Body of pancreas (tissue), 4 donors: ENCODE results near the gene THBD. TPM values are rescaled to one million over a fixed set of nuclear protein-coding genes. Genes with fewer than 3 reads are reported as not detected.
A peak's percentile ranks its signal among the peaks of the same experiment; 100 is the strongest.

ENCODE experiments used
- ATAC-seq: fragments of 150-250 bp; one replicate; pipeline ENCODE4 v1.9.1; 2016
- DNase-seq, 4 donors: peaks; one replicate each; pipeline ENCODE4 v3.0.0-alpha.2; 2019
- H3K27ac ChIP-seq, 4 donors: fragments of 200-600 bp; sonication (generic); 1 replicate in 3 of 4; 2 replicates in 1 of 4; pipeline versions ENCODE4 v1.5.1 to v1.6.1; 2016 to 2019; ENCODE audit warnings: mild to moderate bottlenecking in 1 of 4, mixed read lengths in 1 of 4, moderate library complexity in 1 of 4
- H3K27me3 ChIP-seq, 2 donors: fragments of 200-600 bp; sonication (generic); one replicate each; pipeline ENCODE4 v1.6.0; 2016; ENCODE audit warnings: mild to moderate bottlenecking in 1 of 2
- H3K36me3 ChIP-seq, 2 donors: fragments of 200-600 bp; sonication (generic); replicated peaks in 1 of 2; 2 replicates each; pipeline ENCODE4 v1.5.1; 2016; ENCODE audit warnings: low read depth in 2 of 2; ENCODE audit not compliant: insufficient read depth in 1 of 2
- H3K4me1 ChIP-seq: fragments of 200-600 bp; sonication (generic); one replicate; pipeline ENCODE4 v1.6.0; 2016
- H3K4me3 ChIP-seq, 2 donors: fragments of 200-600 bp; sonication (generic); 1 replicate in 1 of 2; 2 replicates in 1 of 2; pipeline ENCODE4 v1.5.1; 2016 to 2019
- H3K9me3 ChIP-seq, 3 donors: fragments of 200-600 bp; sonication (generic); 1 replicate in 2 of 3; 2 replicates in 1 of 3; pipeline ENCODE4 v1.5.1; 2016
- CTCF ChIP-seq, 7 experiments: fragments of 450-650 bp in 4 of 7; fragments of 200-600 bp in 3 of 7; sonication (generic) in 3 of 7; IDR thresholded peaks; one replicate each; pipeline ENCODE4 v1.5.1; 2016 to 2019; ENCODE audit warnings: antibody characterized with exemption in 7 of 7
- POLR2A ChIP-seq, 3 donors: fragments of 450-650 bp; IDR thresholded peaks; one replicate each; pipeline ENCODE4 v1.6.1; 2016; ENCODE audit warnings: antibody characterized with exemption in 3 of 3, mild to moderate bottlenecking in 2 of 3
- WGBS, 2 donors: methylation state at CpG; one replicate each; pipeline ENCODE4 v1.1.5; 2017; 5-methylcytosine and 5-hydroxymethylcytosine counted together
- intact Hi-C: fragments of 100-400 bp; cut with DNase I; formaldehyde crosslinking; loops from one replicate; pipeline ENCODE4 v1.15.1; 2023
- total RNA-seq, 2 donors: library from RNA; depleted of rRNA; stranded (reverse); fragments of >200 nt; gene quantifications; one replicate each; pipeline ENCODE4 v1.1.0, GENCODE V29; 2016

THBD gene
- total RNA-seq, 2 donors from 2014 or later, result 14.3 to 44.2 TPM

- H3K4me1 ChIP-seq, result no peaks in the 10 kb centered on the region
- peak overlapping the region in 3 of 4 donors; percentile 16 to 69 (median 50) for H3K27ac ChIP-seq
- H3K4me3 ChIP-seq, result no peak overlapping the region
- DNase-seq (peak; percentile 38 to 57 (median 47)), ATAC-seq (peak; percentile 72)
- intact Hi-C loops, result no loop called here
- H3K9me3 ChIP-seq, result no peaks in the 10 kb centered on the region
- H3K36me3 ChIP-seq, result no peaks in the 10 kb centered on the region
- H3K27me3 ChIP-seq, result no peaks in the 10 kb centered on the region
- TF ChIP-seq CTCF (IDR thresholded peaks at IDR 0.05) (no peak), POLR2A (IDR thresholded peaks at IDR 0.05) (no peak)
- WGBS, 2 donors, result 45 to 48% methylated on average over 9 of the region's 9 CpGs
Observed at GRCh38 chr20:23082846-23083552, 33.5 kb upstream of the THBD start.

GRCh38 chr20:23081263-23081819, 31.9 kb upstream of the THBD start:
- Histone ChIP-seq H3K4me1 (no peaks in the 10 kb centered on the region), H3K27me3 (no peaks in the 10 kb centered on the region), H3K27ac (no peak overlapping the region), H3K4me3 (no peak overlapping the region), H3K9me3 (no peaks in the 10 kb centered on the region), H3K36me3 (no peaks in the 10 kb centered on the region)
- 47 to 52% methylated on average over 9 of the region's 9 CpGs for WGBS, 2 donors
- no peak for TF ChIP-seq CTCF (IDR thresholded peaks at IDR 0.05)
- no peak for TF ChIP-seq POLR2A (IDR thresholded peaks at IDR 0.05)
- no peak for DNase-seq
- no peak for ATAC-seq
- intact Hi-C loops, result no loop called here

- no peaks in the 10 kb centered on the region for H3K36me3 ChIP-seq
- no peak for DNase-seq
- no peaks in the 10 kb centered on the region for H3K4me1 ChIP-seq
- ATAC-seq, result no peak
- TF ChIP-seq POLR2A (IDR thresholded peaks at IDR 0.05) (no peak), CTCF (IDR thresholded peaks at IDR 0.05) (no peak)
- H3K4me3 ChIP-seq, result no peak overlapping the region
- H3K27me3 ChIP-seq, result no peaks in the 10 kb centered on the region
- no peaks in the 10 kb centered on the region for H3K9me3 ChIP-seq
- 53 to 68% methylated on average over 4 to 10 of the region's 10 CpGs for WGBS, 2 donors
- intact Hi-C loops, result no loop called here
- H3K27ac ChIP-seq, result no peak overlapping the region
Observed at GRCh38 chr20:23080521-23080920, 31.0 kb upstream of the THBD start.

- intact Hi-C loops, result no loop called here
- H3K27me3 ChIP-seq, result no peaks in the 10 kb centered on the region
- no peak overlapping the region for H3K4me3 ChIP-seq
- TF ChIP-seq CTCF (IDR thresholded peaks at IDR 0.05) (no peak), POLR2A (IDR thresholded peaks at IDR 0.05) (no peak)
- ATAC-seq (no peak), DNase-seq (no peak)
- no peaks in the 10 kb centered on the region for H3K4me1 ChIP-seq
- H3K36me3 ChIP-seq, result no peaks in the 10 kb centered on the region
- no peaks in the 10 kb centered on the region for H3K9me3 ChIP-seq
- H3K27ac ChIP-seq, result no peak overlapping the region
- WGBS, 2 donors, result 48 to 62% methylated on average over 2 of the region's 2 CpGs
Observed at GRCh38 chr20:23079926-23080325, 30.5 kb upstream of the THBD start.

- Histone ChIP-seq H3K9me3 (no peaks in the 10 kb centered on the region), H3K36me3 (no peaks in the 10 kb centered on the region), H3K4me3 (no peak overlapping the region), H3K27me3 (no peaks in the 10 kb centered on the region), H3K4me1 (no peaks in the 10 kb centered on the region), H3K27ac (no peak overlapping the region)
- ATAC-seq (no peak), DNase-seq (peak in 1 of 4 donors; percentile 42)
- intact Hi-C loops, result no loop called here
- TF ChIP-seq CTCF (IDR thresholded peaks at IDR 0.05) (peak in 2 of 7 experiments; percentile 8 to 12), POLR2A (IDR thresholded peaks at IDR 0.05) (no peak)
- WGBS, 2 donors, result 31% methylated on average over 6 of the region's 6 CpGs
Observed at GRCh38 chr20:23079016-23079351, 29.5 kb upstream of the THBD start.
